GM18508 (cell line): Measurements from ENCODE around the gene SMIM35.
"Not testable (repeated sequence)": the region's sequence is repeated elsewhere in the genome, so short reads cannot be mapped to it uniquely, and the experiment has no call there.

Experiments used
- ATAC-seq: cut with Tn5 transposase; IDR thresholded peaks from one replicate; pipeline ENCODE4 v1.9.1; 2021; ENCODE audit warnings: moderate number of reproducible peaks; ENCODE audit not compliant: insufficient read depth, unreplicated experiment

The SMIM35 gene

GRCh38 chr11:117993988-117994745, 92.6 kb downstream of the SMIM35 start:
- no peak for ATAC-seq

GRCh38 chr11:117992620-117993019, 94.1 kb downstream of the SMIM35 start:
- ATAC-seq: no peak

- no peak for ATAC-seq
Observed at GRCh38 chr11:117992136-117992535, 94.6 kb downstream of the SMIM35 start.

GRCh38 chr11:117989351-117990102, 97.2 kb downstream of the SMIM35 start:
- ATAC-seq: no peak

- no peak for ATAC-seq
Observed at GRCh38 chr11:117986981-117987574, 99.7 kb downstream of the SMIM35 start.

- ATAC-seq: peak; percentile 61
Observed at GRCh38 chr11:117985953-117986887, 100.5 kb downstream of the SMIM35 start, which contains the start of gene IL10RA. IL10RA (plus strand) TSS chr11:117986394; CDS start chr11:117986468, 74 bp downstream.

GRCh38 chr11:117984476-117984875, 102.3 kb downstream of the SMIM35 start:
- no peak for ATAC-seq

GRCh38 chr11:117983163-117983475, 103.6 kb downstream of the SMIM35 start:
- ATAC-seq: no peak

GRCh38 chr11:117980720-117981119, 106.0 kb downstream of the SMIM35 start:
- no peak for ATAC-seq

- ATAC-seq: no peak
Observed at GRCh38 chr11:117980280-117980679, 106.5 kb downstream of the SMIM35 start.

GRCh38 chr11:117979481-117980211, 107.1 kb downstream of the SMIM35 start:
- ATAC-seq: no peak

- ATAC-seq: no peak
Observed at GRCh38 chr11:117978991-117979390, 107.8 kb downstream of the SMIM35 start.

- ATAC-seq: not testable (repeated sequence)
Observed at GRCh38 chr11:117978291-117978910, 108.4 kb downstream of the SMIM35 start.

GRCh38 chr11:117977612-117978264, 109.0 kb downstream of the SMIM35 start:
- ATAC-seq: not testable (repeated sequence)

- ATAC-seq: no peak
Observed at GRCh38 chr11:117977029-117977428, 109.7 kb downstream of the SMIM35 start.

- no peak for ATAC-seq
Observed at GRCh38 chr11:117976445-117976844, 110.3 kb downstream of the SMIM35 start.

- no peak for ATAC-seq
Observed at GRCh38 chr11:117973503-117973860, 113.3 kb downstream of the SMIM35 start.

GRCh38 chr11:117972629-117973502, 113.9 kb downstream of the SMIM35 start:
- no peak for ATAC-seq
